Neural cell (in vitro differentiated cells): ENCODE data around the gene MAD2L1BP.

Experiments used
- CTCF ChIP-seq: fragments of 450-650 bp; IDR thresholded peaks from 2 replicates; pipeline ENCODE4 v1.5.1; 2014; ENCODE audit warnings: antibody characterized with exemption, mild to moderate bottlenecking, moderate library complexity; ENCODE audit not compliant: poor library complexity, severe bottlenecking
- EP300 ChIP-seq: fragments of 450-650 bp; conservative IDR thresholded peaks from 2 replicates; pipeline ENCODE4 v1.6.1; 2014; ENCODE audit warnings: antibody characterized with exemption, mild to moderate bottlenecking, moderate library complexity; ENCODE audit not compliant: poor library complexity, severe bottlenecking
- EZH2 ChIP-seq: fragments of 200-600, 300-800 bp; shearing (Covaris generic), sonication (generic); IDR thresholded peaks from 2 replicates; pipeline ENCODE4 v1.6.1; 2014; ENCODE audit warnings: antibody characterized with exemption, low read length, borderline replicate concordance, mild to moderate bottlenecking; ENCODE audit not compliant: insufficient read depth, poor library complexity, severe bottlenecking
- MXI1 ChIP-seq: fragments of 450-650 bp; conservative IDR thresholded peaks from 2 replicates; pipeline ENCODE4 v1.6.1; 2014; ENCODE audit warnings: antibody characterized with exemption, mild to moderate bottlenecking; ENCODE audit not compliant: poor library complexity, severe bottlenecking

GRCh38 chr6:43628393-43629103, 7.1 kb upstream of the MAD2L1BP start:
- TF ChIP-seq EP300 = no peak
- TF ChIP-seq EZH2 = no peak
- TF ChIP-seq CTCF = no peak
- TF ChIP-seq MXI1 = peak; percentile 11
